Activated CD4-positive, alpha-beta T cell treated with anti-CD3 and anti-CD28 coated beads, Interleukin-2, Interleukin-6, amounts not matched to agents 100 ng/mL and 50 ng/mL, durations not matched to agents 16 hours and 8 hours (primary cell): ENCODE measurements around the gene LENEP.
"Not testable (repeated sequence)": the region's sequence is repeated elsewhere in the genome, so short reads cannot be mapped to it uniquely, and the experiment has no call there.

Experiments used
- DNase-seq: peaks from one replicate; pipeline ENCODE4 v3.0.0-alpha.2; 2020

The LENEP gene

DNA sequence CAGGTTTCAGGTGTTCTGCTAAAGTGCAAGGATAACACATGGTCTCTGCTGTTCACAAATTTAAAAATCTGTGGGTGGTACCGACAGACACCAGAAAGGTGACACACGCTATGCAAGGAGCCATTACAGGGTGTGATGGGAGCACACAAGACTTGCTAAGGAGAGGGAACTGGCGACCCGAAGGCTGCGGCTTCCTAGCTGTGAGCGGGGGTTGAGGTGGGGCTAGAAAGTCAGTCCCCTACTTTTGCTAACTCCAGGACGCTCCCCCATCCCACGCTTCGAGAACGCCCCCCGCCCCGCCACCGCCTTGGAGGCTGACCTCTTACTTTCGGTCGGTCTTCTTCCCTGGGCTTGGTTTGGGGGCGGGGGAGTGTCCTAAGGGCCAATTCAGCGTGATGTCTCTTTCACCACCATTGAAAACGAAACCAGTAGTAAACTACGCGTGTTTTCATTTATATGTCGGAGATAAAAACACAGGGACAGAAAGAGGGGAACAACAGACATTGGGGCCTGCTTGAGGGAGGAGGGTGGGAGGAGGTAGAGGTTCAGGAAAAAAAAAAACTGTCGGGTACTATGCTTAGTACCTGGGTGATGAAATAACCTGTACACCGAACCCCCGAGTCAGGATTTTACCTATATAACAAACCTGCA lies 17.9 kb upstream of the LENEP start:
- DNase-seq, result peak; percentile 73

DNA sequence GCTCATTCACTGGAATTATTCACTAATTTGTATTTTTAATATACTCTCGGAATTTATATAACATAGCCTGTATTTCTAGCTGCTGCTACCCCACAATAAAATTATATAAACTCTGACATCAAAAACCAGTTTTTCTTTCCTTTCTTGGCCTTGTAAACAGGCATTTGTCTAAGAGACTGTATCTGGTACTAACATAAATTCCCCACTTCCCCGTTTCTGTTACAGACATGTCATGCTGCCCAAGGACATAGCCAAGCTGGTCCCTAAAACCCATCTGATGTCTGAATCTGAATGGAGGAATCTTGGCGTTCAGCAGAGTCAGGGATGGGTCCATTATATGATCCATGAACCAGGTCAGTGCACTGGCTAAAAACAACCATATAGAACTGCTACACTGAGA lies 15.6 kb upstream of the LENEP start:
- not testable (repeated sequence) for DNase-seq

- DNase-seq, result no peak
These were observed 15.0 kb upstream of the LENEP start for GRCh38 chr1:154978360-154978759.

DNA sequence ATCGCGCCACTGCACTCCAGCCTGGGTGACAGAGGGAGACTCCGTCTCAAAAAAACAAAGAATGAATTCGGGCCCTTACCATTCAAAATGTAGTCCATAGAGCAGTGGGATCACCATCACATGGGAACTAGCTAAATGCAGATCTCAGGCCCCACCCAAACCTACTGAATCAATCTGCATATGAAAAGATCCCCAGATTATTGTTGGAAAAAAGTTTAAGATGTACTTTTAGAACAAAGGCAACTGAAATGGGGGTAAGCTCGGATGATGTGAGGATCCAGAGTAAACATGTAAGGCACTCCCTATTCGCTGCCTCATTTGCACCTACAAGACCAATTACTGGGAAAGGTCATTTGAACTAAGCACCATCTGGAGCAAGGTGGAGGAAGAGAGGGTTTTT lies 11.0 kb upstream of the LENEP start:
- DNase-seq, result no peak

GRCh38 chr1:154982897-154983648 lies 10.3 kb upstream of the LENEP start, which contains the start of gene FLAD1:
TSS of gene FLAD1 (plus strand) at chr1:154983344. CDS start at chr1:154983695, 351 bp downstream.
- DNase-seq, result peak; percentile 99

- DNase-seq, result no peak
These were observed 9.5 kb upstream of the LENEP start for GRCh38 chr1:154983776-154984466.

DNA sequence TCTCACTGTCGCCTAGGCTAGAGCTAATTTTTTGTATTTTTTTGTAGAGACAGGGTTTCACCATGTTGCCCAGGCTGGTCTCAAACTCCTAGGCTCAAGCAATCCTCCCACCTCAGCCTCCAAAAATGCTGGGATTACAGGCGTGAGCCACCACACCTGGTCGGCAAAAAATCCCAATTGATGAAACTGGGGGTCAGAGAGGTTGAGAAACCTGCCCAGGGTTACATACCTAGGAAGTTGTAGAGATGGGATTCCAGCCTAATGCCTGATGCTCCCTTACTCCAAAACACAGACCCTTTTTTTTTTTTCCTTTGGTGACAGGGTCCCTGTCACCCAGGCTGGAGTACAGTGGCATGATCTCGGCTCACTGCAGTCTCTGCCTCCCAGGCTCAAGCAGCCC lies 6.7 kb upstream of the LENEP start:
- not testable (repeated sequence) for DNase-seq

- no peak for DNase-seq
These were observed 6.1 kb upstream of the LENEP start for GRCh38 chr1:154987326-154987725.

DNA sequence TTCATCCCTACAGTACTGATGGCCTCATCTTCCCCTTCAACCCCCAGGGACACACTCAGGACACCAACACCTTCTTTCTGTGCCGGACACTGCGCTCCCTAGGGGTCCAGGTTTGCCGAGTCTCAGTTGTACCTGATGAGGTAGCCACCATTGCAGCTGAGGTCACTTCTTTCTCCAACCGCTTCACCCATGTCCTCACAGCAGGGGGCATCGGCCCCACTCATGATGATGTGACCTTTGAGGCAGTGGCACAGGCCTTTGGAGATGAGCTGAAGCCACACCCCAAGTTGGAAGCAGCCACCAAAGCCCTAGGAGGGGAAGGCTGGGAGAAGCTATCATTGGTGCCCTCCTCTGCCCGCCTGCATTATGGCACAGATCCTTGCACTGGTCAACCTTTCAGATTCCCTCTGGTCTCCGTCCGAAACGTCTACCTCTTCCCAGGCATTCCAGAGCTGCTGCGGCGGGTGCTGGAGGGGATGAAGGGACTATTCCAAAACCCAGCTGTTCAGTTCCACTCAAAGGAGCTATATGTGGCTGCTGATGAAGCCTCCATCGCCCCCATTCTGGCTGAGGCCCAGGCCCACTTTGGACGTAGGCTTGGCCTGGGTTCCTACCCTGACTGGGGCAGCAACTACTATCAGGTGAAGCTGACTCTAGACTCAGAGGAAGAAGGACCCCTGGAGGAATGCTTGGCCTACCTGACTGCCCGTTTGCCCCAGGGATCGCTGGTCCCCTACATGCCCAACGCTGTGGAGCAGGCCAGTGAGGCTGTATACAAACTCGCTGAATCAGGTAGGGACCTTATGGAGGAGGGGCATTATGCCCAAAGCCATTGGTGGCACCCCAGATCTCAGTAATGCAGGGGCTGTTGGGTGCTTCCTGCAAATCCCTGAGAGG lies 5.1 kb upstream of the LENEP start:
- no peak for DNase-seq

- DNase-seq, result no peak
These were observed 4.1 kb upstream of the LENEP start for GRCh38 chr1:154989195-154989860.

DNA sequence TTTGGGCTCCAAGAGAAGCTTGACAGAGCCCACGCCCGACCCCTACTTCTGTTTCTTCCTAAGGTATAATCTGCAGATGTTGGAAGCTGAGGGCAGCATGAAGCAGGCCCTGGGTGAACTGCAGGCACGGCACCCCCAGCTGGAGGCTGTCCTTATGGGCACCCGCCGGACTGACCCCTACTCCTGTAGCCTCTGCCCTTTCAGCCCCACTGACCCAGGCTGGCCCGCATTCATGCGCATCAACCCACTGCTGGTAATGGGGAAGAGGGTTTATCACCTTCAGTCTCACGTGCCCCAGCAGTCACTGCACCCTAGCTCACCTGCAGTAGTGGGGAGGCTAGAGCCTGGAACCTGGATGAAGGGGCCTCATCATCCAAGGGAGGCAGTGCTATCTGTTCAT lies 3.1 kb upstream of the LENEP start:
- no peak for DNase-seq

GRCh38 chr1:154992721-154993571 lies 440 bp upstream of the LENEP start:
- no peak for DNase-seq

- no peak for DNase-seq
These were observed 842 bp downstream of the LENEP start for GRCh38 chr1:154994269-154994587.

GRCh38 chr1:154994591-154994990 lies 1.2 kb downstream of the LENEP start:
- DNase-seq, result no peak

- peak; percentile 18 for DNase-seq
These were observed 2.1 kb downstream of the LENEP start for GRCh38 chr1:154995301-154995983.

GRCh38 chr1:154996966-154997701 lies 3.7 kb downstream of the LENEP start:
- DNase-seq, result no peak

DNA sequence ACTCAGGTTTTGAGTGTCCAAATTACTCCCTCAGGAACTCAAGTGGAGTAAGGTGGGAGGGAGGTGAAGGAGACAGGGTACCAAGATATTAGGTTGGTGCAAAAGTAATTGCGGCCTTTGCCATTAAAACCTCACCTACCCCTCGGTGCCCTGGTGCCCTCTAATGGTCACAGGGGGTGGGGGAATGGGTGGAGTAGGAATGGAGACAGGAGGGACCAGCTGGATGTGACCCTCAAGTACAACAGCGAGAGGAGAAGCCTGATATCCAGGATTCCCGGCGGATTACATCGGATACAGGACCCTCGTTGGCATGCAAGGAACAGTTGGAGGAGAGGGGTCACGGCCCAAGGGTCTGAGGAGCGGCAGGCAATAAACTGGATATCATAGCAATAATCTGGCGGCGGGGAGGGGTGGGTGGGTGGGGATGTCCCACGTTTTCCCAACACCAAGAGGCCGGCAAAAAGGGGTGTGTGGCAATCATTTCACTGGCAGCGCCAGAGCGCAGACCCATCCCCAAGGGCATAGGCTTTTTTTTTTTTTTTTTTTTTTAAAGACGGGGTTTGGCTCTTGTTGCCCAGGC lies 4.9 kb downstream of the LENEP start:
- DNase-seq, result peak; percentile 18

GRCh38 chr1:154998818-154999570 lies 5.6 kb downstream of the LENEP start:
- peak; percentile 90 for DNase-seq
